Endothelial cell of umbilical vein (primary cell): ENCODE measurements around the gene KIAA1671. TPM values are rescaled to one million over a fixed set of nuclear protein-coding genes. Genes with fewer than 3 reads are reported as not detected.

Experiments
- BruUV-seq: library from RNA; stranded (reverse); fragments of 400-500 nt; replicated peaks from 2 replicates; lab custom pipeline; 2021; lab: Mats Ljungman, UMichigan
- CTCF ChIA-PET: fragments of 300-600, 350-600 bp; sonication (Branson Sonifier 250); formaldehyde crosslinking; loops from one replicate; lab custom pipeline; 2021; ENCODE audit warnings: antibody characterized with exemption, inconsistent platforms; lab: Charles Lee
- POLR2A ChIA-PET: fragments of 300-600, 350-600 bp; sonication (Branson Sonifier 250); formaldehyde crosslinking; loops from one replicate; lab custom pipeline; 2021; ENCODE audit warnings: antibody characterized with exemption, inconsistent platforms; lab: Charles Lee
- DNase-seq: peaks from one replicate; pipeline ENCODE4 v3.0.0-alpha.2; 2011; ENCODE audit warnings: low read depth, low spot score
- FAIRE-seq: peaks from 2 replicates; lab custom pipeline; 2011; peaks lifted over from hg19 to GRCh38; lab: Jason Lieb, UNC
- H2AFZ ChIP-seq: 2 replicates; pipeline ENCODE4 v1.6.0; 2012; ENCODE audit warnings: low read depth, low read length, control low read depth, inconsistent platforms
- H3K27ac ChIP-seq: 2 replicates; pipeline ENCODE4 v1.5.1; 2011; ENCODE audit warnings: low read depth, mild to moderate bottlenecking, control low read depth, low read length, moderate library complexity; ENCODE audit not compliant: insufficient read depth
- H3K27me3 ChIP-seq, 2 experiments: 2 replicates each; pipeline versions ENCODE4 v1.6.0 to v1.6.1; 2011; ENCODE audit warnings: low read length in 2 of 2, mixed read lengths in 1 of 2; ENCODE audit not compliant: control insufficient read depth in 2 of 2, insufficient read depth in 2 of 2
- H3K36me3 ChIP-seq, 2 experiments: 2 replicates in 1 of 2; 3 replicates in 1 of 2; pipeline ENCODE4 v1.5.1; 2011; ENCODE audit warnings: low read length in 2 of 2, mild to moderate bottlenecking in 1 of 2, moderate library complexity in 1 of 2; ENCODE audit not compliant: control insufficient read depth in 2 of 2, insufficient read depth in 2 of 2; ENCODE audit errors: extremely low read depth in 1 of 2
- H3K4me1 ChIP-seq: 3 replicates; pipeline ENCODE4 v1.5.1; 2011; ENCODE audit warnings: mild to moderate bottlenecking, low read length; ENCODE audit not compliant: control insufficient read depth, insufficient read depth; ENCODE audit errors: extremely low read depth
- H3K4me2 ChIP-seq: 2 replicates; pipeline ENCODE4 v1.6.1; 2011; ENCODE audit warnings: low read length, control low read depth, mixed read lengths; ENCODE audit not compliant: insufficient read depth
- H3K4me3 ChIP-seq, 3 experiments: fragments of 200-600 bp in 1 of 3; sonication (generic), shearing (Covaris generic) in 1 of 3; replicated peaks in 1 of 3; 2 replicates each; pipeline ENCODE4 v1.5.1; 2011 to 2016; ENCODE audit warnings: control low read depth in 3 of 3, low read length in 3 of 3, mild to moderate bottlenecking in 2 of 3, inconsistent platforms in 1 of 3, low read depth in 1 of 3, moderate library complexity in 1 of 3; ENCODE audit not compliant: insufficient read depth in 1 of 3
- H3K79me2 ChIP-seq: 2 replicates; pipeline ENCODE4 v1.6.0; 2012; ENCODE audit warnings: low read length, inconsistent platforms; ENCODE audit not compliant: control insufficient read depth, insufficient read depth
- H3K9ac ChIP-seq: replicated peaks from 2 replicates; pipeline ENCODE3; 2011; ENCODE audit warnings: low read length, control low read depth; ENCODE audit not compliant: insufficient read depth; ENCODE audit errors: extremely low read depth
- H3K9me1 ChIP-seq: replicated peaks from 3 replicates; pipeline ENCODE4 v1.6.0; 2011; ENCODE audit warnings: mild to moderate bottlenecking, low read length; ENCODE audit not compliant: control insufficient read depth, insufficient read depth; ENCODE audit errors: extremely low read depth
- H3K9me3 ChIP-seq: replicated peaks from 2 replicates; pipeline ENCODE4 v1.5.1; 2012; ENCODE audit warnings: low read length, inconsistent platforms; ENCODE audit not compliant: control insufficient read depth, insufficient read depth
- H4K20me1 ChIP-seq: replicated peaks from 2 replicates; pipeline ENCODE3; 2011; ENCODE audit warnings: mild to moderate bottlenecking, low read length; ENCODE audit not compliant: control insufficient read depth, insufficient read depth; ENCODE audit errors: extremely low read depth
- CTCF ChIP-seq, 2 donors: IDR thresholded peaks; 1 replicate in 1 of 2; 2 replicates in 1 of 2; pipeline ENCODE4 v1.5.1; 2011; ENCODE audit warnings: low read length in 2 of 2, mild to moderate bottlenecking in 2 of 2, moderate library complexity in 2 of 2, control low read depth in 1 of 2, inconsistent platforms in 1 of 2, low read depth in 1 of 2; ENCODE audit not compliant: insufficient read depth in 1 of 2; ENCODE audit errors: extremely low read depth in 1 of 2
- EZH2 ChIP-seq: IDR thresholded peaks from 2 replicates; pipeline ENCODE4 v1.6.1; 2012; ENCODE audit warnings: borderline replicate concordance, low read depth, mild to moderate bottlenecking, moderate library complexity, low read length, inconsistent platforms; ENCODE audit not compliant: severe bottlenecking
- FOS ChIP-seq: IDR thresholded peaks from 2 replicates; pipeline ENCODE4 v1.6.1; 2011; ENCODE audit warnings: mild to moderate bottlenecking, low read length, moderate library complexity, borderline replicate concordance; ENCODE audit not compliant: insufficient read depth
- JUN ChIP-seq: IDR thresholded peaks from 2 replicates; pipeline ENCODE4 v1.6.1; 2011; ENCODE audit warnings: borderline replicate concordance, low read depth; ENCODE audit not compliant: insufficient read length, insufficient read depth
- MAX ChIP-seq: IDR thresholded peaks from 2 replicates; pipeline ENCODE4 v1.6.1; 2011; ENCODE audit not compliant: insufficient read depth, insufficient read length
- MYC ChIP-seq: IDR thresholded peaks from one replicate; pipeline ENCODE4 v1.6.1; 2011; ENCODE audit warnings: mild to moderate bottlenecking, low read depth, low read length
- POLR2A ChIP-seq: IDR thresholded peaks from 2 replicates; pipeline ENCODE4 v1.6.1; 2012; ENCODE audit warnings: low read depth, mild to moderate bottlenecking, control low read depth, low read length
- dilution Hi-C: fragments of 300-500 bp; cut with MboI; formaldehyde crosslinking; loops from one replicate; pipeline ENCODE4 v1.15.0; 2019; ENCODE audit warnings: low sequenced_read_pairs; ENCODE audit not compliant: extremely low pct_ligation_motif_present
- intact Hi-C: fragments of 100-400 bp; cut with micrococcal nuclease; formaldehyde crosslinking; loops from one replicate; pipeline ENCODE4 v1.10.0; 2022
- polyA plus RNA-seq, 4 experiments: library from polyadenylated mRNA; depleted of rRNA in 3 of 4; stranded (reverse) in 3 of 4; unstranded in 1 of 4; fragments of >200 nt; gene quantifications; 2 replicates each; pipeline versions ENCODE4 v1.2.1 to v1.2.3, GENCODE V29; 2011 to 2012; ENCODE audit warnings: missing spikeins in 1 of 4
- total RNA-seq: library from RNA; stranded (reverse); gene quantifications from 2 replicates; pipeline ENCODE4 v1.2.3, GENCODE V29; 2021

The KIAA1671 gene
- total and polyA plus RNA-seq, 2 donors (not counting 3 experiments of a cell fraction or from before 2014, with no cell fraction given) = 23.1 to 85.1 TPM

GRCh38 chr22:25199731-25200520 lies 247.4 kb downstream of the KIAA1671 start, which contains the start of gene CRYBB3:
CRYBB3 (plus strand) TSS chr22:25199858; CDS start chr22:25201397, 1,539 bp downstream.
- H2AFZ ChIP-seq = no peak within 1 kb of the TSS
- intact Hi-C loops (no loop called here), dilution Hi-C loops (no loop called here)
- TF ChIP-seq POLR2A (no peak), MYC (no peak), CTCF (IDR thresholded peaks at IDR 0.05; ENCODE audit: extremely low read depth in 1 of 2, insufficient read depth in 1 of 2, low read depth in 1 of 2, low read length in 2 of 2) (no peak)
- no peak for FAIRE-seq
- no peaks in the 10 kb centered on the region for H3K9me3 ChIP-seq
- no peaks in the 10 kb centered on the region for H3K27me3 ChIP-seq
- peaks cover 0 to 24% of the 10 kb centered on the region in 2 experiments for H3K36me3 ChIP-seq
- ChIA-PET POLR2A (no interaction called here), CTCF (interaction anchor here (1.0 to 3.1 kb wide), 2 partner anchors 15 to 25 kb away, joined by 3 to 23 read pairs; no protein-coding TSS in a partner anchor)
- no peak for DNase-seq
- no peaks in the 10 kb centered on the region for H3K79me2 ChIP-seq
- no peak within 1 kb of the TSS for H3K27ac ChIP-seq
- no peak within 1 kb of the TSS for H3K9ac ChIP-seq
- no peak within 1 kb of the TSS for H3K4me3 ChIP-seq
- H3K9me1 ChIP-seq = no peaks in the 10 kb centered on the region
- BruUV-seq = no TSS peak
- peaks cover 3% of the 10 kb centered on the region for H4K20me1 ChIP-seq
- no peaks in the 10 kb centered on the region for H3K4me1 ChIP-seq
- no peak within 1 kb of the TSS for H3K4me2 ChIP-seq

- H3K9ac ChIP-seq = no peak overlapping the region
- no peak for DNase-seq
- H3K79me2 ChIP-seq = no peaks in the 10 kb centered on the region
- no peaks in the 10 kb centered on the region for H3K4me1 ChIP-seq
- H3K27ac ChIP-seq = no peak overlapping the region
- ChIA-PET CTCF (interaction anchor here (1.0 to 3.1 kb wide), 6 partner anchors 16 to 120 kb away, joined by 3 to 31 read pairs (median 10); no protein-coding TSS in a partner anchor), POLR2A (no interaction called here)
- intact Hi-C loops = no loop called here
- H2AFZ ChIP-seq = no peak overlapping the region
- dilution Hi-C loops = no loop called here
- TF ChIP-seq CTCF (IDR thresholded peaks at IDR 0.05; ENCODE audit: extremely low read depth in 1 of 2, insufficient read depth in 1 of 2, low read depth in 1 of 2, low read length in 2 of 2) (no peak), EZH2 (no peak), JUN (no peak), MAX (no peak), FOS (no peak), POLR2A (no peak)
- no TSS peak for BruUV-seq
- no peaks in the 10 kb centered on the region for H3K27me3 ChIP-seq
- H3K9me1 ChIP-seq = no peaks in the 10 kb centered on the region
- H3K9me3 ChIP-seq = no peaks in the 10 kb centered on the region
- no peaks in the 10 kb centered on the region for H4K20me1 ChIP-seq
- H3K4me3 ChIP-seq = no peak overlapping the region
- FAIRE-seq = no peak
- H3K36me3 ChIP-seq = peaks cover 0 to 15% of the 10 kb centered on the region in 2 experiments
- no peak overlapping the region for H3K4me2 ChIP-seq
Measured at GRCh38 chr22:25200967-25201366, 248.5 kb downstream of the KIAA1671 start.
